EL (cell line): ENCODE data around the gene FOCAD.

ENCODE experiments used
- DNase-seq: peaks from one replicate; pipeline ENCODE4 v3.0.0-alpha.2; 2016

Gene FOCAD

DNA sequence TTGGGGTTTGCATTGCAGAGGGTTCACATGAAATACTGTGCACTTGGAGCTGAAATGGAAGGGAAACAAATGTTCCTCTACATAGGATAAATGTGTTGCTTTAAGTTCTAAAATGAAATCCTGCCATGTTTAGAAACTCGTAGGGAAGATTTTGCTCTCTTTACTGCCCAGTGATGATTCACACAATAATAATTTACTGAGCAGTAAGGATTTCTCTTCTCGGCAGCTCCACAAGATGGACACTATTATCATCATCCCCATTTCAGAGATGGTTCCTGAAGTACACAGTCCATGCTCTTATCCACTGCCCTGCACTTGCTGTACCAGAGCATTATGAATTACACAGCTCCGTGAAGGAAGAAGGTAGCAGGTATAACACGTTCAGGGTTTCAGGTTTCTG lies 343.2 kb downstream of the FOCAD start:
- DNase-seq: peak; percentile 61

- DNase-seq: peak; percentile 44
Observed at GRCh38 chr9:21028466-21028865, 344.4 kb downstream of the FOCAD start.

DNA sequence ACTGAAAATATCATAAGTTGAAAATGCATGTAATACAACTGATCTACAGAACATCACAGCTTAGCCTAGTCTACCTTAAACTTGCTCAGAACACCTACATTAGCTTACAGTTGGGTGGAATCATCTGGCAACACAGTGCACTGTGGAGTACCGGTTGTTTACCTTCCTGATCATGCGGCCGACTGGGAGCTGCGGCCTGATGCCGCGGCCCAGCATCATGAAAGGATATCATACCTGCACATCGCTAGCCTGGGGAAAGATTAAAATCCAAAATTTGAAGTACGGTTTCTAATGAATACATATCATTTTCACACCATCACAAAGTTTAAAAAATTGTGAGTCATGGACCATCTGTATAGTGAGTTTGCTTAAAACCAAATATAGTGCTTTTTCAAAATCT lies 345.6 kb downstream of the FOCAD start:
- DNase-seq: no peak

GRCh38 chr9:21030389-21031035 lies 346.5 kb downstream of the FOCAD start:
- peak; percentile 63 for DNase-seq

- peak; percentile 62 for DNase-seq
Observed at GRCh38 chr9:21031091-21031807, 347.2 kb downstream of the FOCAD start, which contains the start of gene HACD4. TSS of gene HACD4 (minus strand) at chr9:21031640. CDS start at chr9:21031590, 50 bp downstream.

GRCh38 chr9:21031808-21032183 lies 347.7 kb downstream of the FOCAD start:
- no peak for DNase-seq

- DNase-seq: no peak
Observed at GRCh38 chr9:21037278-21037677, 353.2 kb downstream of the FOCAD start.

GRCh38 chr9:21039302-21039701 lies 355.2 kb downstream of the FOCAD start:
- no peak for DNase-seq

DNA sequence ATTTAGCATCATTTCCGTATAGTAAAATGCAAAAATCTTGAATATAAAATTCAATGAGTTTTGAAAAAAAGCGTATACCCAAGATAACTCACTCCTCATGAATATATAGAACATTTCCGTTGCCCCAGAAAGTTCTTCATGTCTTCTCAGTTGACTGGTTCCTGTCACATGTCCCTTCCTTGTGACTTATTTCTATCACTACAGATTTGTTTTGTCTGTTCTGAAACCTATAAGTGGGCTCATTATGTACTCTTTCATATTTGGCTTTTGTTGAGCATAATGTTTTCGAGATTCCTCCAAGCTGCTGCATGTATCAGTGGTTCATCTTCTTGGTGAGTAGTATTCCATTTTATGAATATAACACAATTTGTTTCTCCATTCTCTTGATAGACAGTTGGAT lies 358.4 kb downstream of the FOCAD start:
- no peak for DNase-seq

DNA sequence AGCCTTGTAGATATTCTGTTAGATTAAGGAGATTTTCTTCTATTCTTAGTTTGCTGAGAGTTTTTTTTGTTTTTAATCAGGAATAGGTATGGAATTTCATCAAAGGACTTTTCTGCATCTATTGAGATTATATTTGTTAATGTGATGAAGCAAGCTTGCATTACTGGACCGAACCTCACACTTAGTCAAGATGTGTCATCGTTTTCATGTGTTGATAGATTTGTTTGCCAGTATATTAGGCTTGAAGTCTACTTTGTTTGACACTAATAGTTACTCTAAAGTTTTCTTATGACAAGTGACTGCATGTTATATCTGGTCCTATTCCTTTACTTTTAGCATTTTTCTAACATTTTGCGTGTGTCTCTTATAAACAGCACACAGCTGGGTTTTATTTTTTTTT lies 359.8 kb downstream of the FOCAD start:
- DNase-seq: no peak
